GM19035 (cell line): ENCODE results near the gene C6orf120.

Experiments used
- ATAC-seq: cut with Tn5 transposase; IDR thresholded peaks from one replicate; pipeline ENCODE4 v1.9.1; 2021; ENCODE audit not compliant: unreplicated experiment

The C6orf120 gene

GRCh38 chr6:169701954-169702839, at the start of gene C6orf120, which contains the start of gene WDR27:
Gene C6orf120, plus strand, starts transcription at chr6:169702126. Its CDS starts 334 bp downstream, at chr6:169702460.
Gene WDR27, minus strand, starts transcription at chr6:169702029. Its CDS starts 13,024 bp downstream, at chr6:169689005.
- ATAC-seq = peak; percentile 96

GRCh38 chr6:169652896-169653295, 49.0 kb upstream of the C6orf120 start:
- no peak for ATAC-seq

GRCh38 chr6:169653691-169654090, 48.2 kb upstream of the C6orf120 start:
- no peak for ATAC-seq

GRCh38 chr6:169654598-169655391, 47.1 kb upstream of the C6orf120 start:
- peak; percentile 93 for ATAC-seq

GRCh38 chr6:169656546-169657283, 45.2 kb upstream of the C6orf120 start:
- ATAC-seq = no peak

GRCh38 chr6:169657284-169657610, 44.7 kb upstream of the C6orf120 start:
- ATAC-seq = no peak

- no peak for ATAC-seq
Observed at GRCh38 chr6:169659820-169660610, 41.9 kb upstream of the C6orf120 start.

- no peak for ATAC-seq
Observed at GRCh38 chr6:169660751-169661390, 41.1 kb upstream of the C6orf120 start.

- ATAC-seq = no peak
Observed at GRCh38 chr6:169661391-169661756, 40.6 kb upstream of the C6orf120 start.

- no peak for ATAC-seq
Observed at GRCh38 chr6:169663468-169663867, 38.5 kb upstream of the C6orf120 start.

- ATAC-seq = no peak
Observed at GRCh38 chr6:169664227-169664626, 37.7 kb upstream of the C6orf120 start.

- no peak for ATAC-seq
Observed at GRCh38 chr6:169665289-169665688, 36.6 kb upstream of the C6orf120 start.

GRCh38 chr6:169666441-169666840, 35.5 kb upstream of the C6orf120 start:
- ATAC-seq = no peak

GRCh38 chr6:169667716-169668115, 34.2 kb upstream of the C6orf120 start:
- ATAC-seq = no peak

GRCh38 chr6:169668203-169668847, 33.6 kb upstream of the C6orf120 start:
- no peak for ATAC-seq

- ATAC-seq = no peak
Observed at GRCh38 chr6:169669147-169669546, 32.8 kb upstream of the C6orf120 start.

GRCh38 chr6:169669889-169670288, 32.0 kb upstream of the C6orf120 start:
- no peak for ATAC-seq

- no peak for ATAC-seq
Observed at GRCh38 chr6:169671563-169671962, 30.4 kb upstream of the C6orf120 start.

- ATAC-seq = no peak
Observed at GRCh38 chr6:169675011-169675410, 26.9 kb upstream of the C6orf120 start.

GRCh38 chr6:169677096-169677495, 24.8 kb upstream of the C6orf120 start:
- no peak for ATAC-seq
